SIG-M5 (cell line): ENCODE results near the gene CRYBA2.

Source experiments
- DNase-seq: peaks from one replicate; lab custom pipeline; 2025; lab: John Stamatoyannopoulos, UW

The CRYBA2 gene

GRCh38 chr2:218993345-218994315, at the start of gene CRYBA2:
Gene CRYBA2, minus strand, starts transcription at chr2:218993422. Its CDS starts 246 bp downstream, at chr2:218993176.
- no peak for DNase-seq

- no peak for DNase-seq
Measured at GRCh38 chr2:219042750-219043149, 49.5 kb upstream of the CRYBA2 start.

GRCh38 chr2:219042157-219042556, 48.9 kb upstream of the CRYBA2 start:
- DNase-seq, result no peak

- DNase-seq, result no peak
Measured at GRCh38 chr2:219041252-219041651, 48.0 kb upstream of the CRYBA2 start, which contains the start of gene CFAP65. Gene CFAP65, minus strand, starts transcription at chr2:219041516. Its CDS starts 2,468 bp downstream, at chr2:219039048.

- no peak for DNase-seq
Measured at GRCh38 chr2:219038600-219038999, 45.4 kb upstream of the CRYBA2 start.

- DNase-seq, result no peak
Measured at GRCh38 chr2:219037783-219038499, 44.7 kb upstream of the CRYBA2 start.

GRCh38 chr2:219035942-219036341, 42.7 kb upstream of the CRYBA2 start:
- DNase-seq, result no peak

DNA sequence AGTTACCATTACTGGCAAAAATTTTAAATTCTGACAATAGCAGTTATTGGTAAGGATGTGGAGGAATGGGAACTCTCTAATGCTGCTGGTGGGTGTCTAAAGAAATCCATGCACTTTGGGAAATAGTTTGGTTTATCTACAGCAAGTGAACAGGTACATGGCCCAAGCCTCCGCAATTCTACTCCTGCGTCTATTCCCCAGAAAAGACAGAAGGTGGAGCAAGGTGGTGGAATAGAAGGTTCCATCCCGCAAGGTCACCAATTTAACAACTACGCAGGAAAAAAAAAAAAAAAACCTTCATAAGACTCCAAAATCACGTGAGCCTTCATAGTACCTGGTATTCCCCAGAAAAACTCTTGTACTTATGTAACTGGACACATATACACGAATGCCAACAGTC, 41.6 kb upstream of the CRYBA2 start:
- no peak for DNase-seq

DNA sequence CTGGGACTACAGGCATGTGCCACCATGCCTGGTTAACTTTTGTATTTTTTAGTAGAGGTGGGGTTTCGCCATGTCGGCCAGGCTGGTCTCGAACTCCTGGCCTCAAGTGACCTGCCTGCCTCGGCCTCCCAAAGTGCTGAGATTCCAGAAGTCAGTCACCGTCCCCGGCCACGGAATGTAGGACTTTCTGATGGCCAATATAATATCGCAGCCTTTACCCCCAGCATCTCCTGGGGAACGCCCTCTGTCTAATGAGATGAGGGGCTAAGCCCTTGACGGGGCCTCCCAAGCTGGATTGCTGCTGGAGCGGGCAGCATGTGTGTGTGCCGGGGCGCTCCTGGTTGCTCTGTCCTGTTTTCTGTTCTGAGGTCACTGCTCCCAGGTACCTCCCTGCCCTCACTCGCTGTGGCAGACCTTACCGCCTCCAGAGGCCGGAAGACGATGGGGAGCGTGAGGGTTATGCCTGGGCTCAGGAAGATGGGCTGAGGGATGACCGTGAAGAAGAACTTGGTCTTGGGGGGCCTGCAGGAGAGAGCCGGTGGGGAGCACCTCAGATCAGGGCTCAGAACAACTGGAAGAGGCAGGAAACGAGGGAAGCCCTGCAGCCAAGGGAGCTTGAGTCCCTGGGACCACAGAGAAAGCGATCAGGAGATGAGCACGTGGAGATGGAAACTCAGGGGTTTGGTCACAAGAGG, 39.0 kb upstream of the CRYBA2 start:
- no peak for DNase-seq

- DNase-seq, result no peak
Measured at GRCh38 chr2:219031005-219031738, 38.0 kb upstream of the CRYBA2 start.

- DNase-seq, result no peak
Measured at GRCh38 chr2:219030177-219030940, 37.1 kb upstream of the CRYBA2 start.

DNA sequence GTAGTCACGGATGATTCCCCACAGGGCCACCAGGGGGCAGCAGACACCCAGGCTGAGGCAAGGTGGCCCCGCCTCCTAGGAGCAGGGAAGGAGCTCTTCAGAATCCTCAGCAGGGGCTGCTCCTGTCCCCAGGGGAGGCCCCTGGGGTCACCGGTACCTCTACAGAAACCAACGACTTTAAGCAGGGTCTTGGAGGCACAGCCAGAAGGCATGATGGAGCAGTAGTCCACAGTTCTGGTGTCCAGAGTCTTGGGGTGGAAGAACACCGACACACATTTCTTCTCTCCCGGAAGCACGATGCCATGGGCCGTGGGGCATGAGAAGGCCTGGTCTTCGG, 36.6 kb upstream of the CRYBA2 start:
- DNase-seq, result no peak

DNA sequence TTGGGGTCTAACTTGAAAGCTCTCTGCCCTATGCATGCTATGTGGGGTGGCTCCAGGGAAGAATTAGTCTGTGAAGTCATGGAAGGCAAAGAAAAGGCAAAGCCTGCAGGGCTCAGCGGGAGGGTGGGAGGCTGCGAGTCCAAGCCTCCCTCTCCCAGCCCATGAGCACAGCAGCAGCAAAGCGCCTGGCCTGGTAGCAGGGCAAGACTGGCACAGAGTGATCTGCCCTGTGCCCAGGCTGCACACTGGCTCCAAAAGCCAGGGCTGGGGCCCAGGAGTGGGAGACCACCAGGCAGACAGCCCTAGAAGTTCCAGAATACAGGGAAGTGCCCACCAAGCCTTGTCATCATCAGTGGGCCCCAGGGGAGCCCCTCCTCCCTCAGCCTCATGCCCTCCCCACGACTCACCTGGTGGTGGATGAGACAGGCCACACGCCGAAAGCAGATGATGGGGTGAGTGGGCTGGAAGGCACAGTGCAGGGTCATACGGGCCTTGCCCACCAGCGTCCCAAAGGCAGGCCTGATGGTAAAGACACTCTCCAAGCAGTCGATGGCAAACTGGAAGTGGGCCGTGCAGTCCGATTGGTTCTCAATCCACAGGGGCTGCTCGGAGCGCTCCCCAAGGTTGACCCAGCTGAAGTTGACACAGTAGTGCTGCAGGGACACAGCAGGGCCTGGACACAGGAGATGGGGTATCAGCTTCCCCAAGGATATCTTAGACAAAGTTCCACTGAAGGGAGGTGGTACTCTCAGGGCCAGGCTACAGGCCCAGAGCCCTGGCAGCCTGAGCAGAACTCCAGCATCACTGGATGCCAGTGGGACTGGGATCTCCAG, 36.0 kb upstream of the CRYBA2 start:
- DNase-seq, result no peak

DNA sequence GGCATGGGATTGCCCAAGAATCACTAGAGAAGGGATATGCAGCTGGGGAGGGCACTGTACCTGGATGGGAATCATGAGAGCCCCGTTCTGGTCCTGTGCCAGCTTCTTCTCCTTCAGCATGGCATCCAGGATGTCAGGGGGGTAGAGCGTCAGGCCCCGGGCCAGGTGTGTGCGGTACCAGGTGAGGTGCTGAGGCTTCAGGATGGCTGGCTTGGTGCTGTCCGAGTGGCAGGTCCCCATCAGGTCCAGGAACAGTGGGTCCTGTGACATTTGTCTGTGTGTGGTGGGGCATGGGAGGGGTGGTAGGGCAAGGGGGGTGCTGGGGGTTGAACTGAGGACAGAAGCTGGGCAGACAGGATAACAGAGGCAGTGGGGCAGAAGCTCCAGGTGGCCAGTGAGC, 34.9 kb upstream of the CRYBA2 start:
- DNase-seq, result no peak

DNA sequence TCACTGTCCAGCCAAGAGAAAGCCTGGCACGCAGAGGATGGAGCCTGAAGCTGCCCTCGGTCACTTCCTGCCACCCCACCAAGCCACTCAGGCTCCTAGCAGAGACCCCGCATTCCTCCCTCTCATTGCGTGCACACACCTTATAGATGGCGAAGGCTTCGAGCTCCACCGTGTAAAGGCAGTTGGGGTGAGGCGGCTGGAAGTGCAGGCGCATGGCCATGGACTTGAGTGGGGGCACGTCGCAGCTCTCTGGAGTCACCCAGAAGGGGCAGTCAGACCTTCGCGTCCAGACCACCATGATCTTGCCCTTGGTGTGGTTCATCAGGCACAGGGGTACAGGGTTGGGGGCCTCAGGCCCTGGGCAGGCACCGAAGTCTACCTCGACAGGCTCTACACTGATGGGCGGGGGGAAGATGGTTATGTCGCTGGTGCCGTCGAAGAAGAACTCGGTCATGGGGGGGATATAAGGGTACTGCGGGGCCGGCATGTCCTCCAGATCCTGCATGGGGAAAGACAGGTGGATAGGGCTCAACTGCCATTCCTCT, 34.4 kb upstream of the CRYBA2 start:
- no peak for DNase-seq

DNA sequence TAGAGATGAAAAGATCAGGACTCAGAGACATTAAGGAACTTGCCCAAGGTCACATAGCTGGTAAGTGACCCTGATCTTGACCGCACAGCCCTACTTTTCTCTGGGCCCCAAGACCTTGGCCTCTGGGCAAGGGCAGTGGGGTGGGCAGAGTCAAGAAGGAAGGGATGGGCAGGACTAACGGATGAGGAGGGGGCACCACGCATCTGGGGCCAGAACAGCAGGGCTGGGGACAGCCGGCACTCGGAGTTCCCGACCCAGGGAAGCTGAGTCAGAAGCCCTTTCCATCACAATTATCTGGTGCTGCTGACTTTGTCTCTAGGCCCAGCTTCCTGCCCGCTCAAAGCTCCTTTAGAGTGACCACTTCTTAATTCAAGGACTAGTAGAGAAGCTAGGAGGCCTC, 33.7 kb upstream of the CRYBA2 start:
- no peak for DNase-seq

GRCh38 chr2:219025637-219026585, 32.7 kb upstream of the CRYBA2 start:
- DNase-seq, result no peak

- no peak for DNase-seq
Measured at GRCh38 chr2:219024059-219024458, 30.8 kb upstream of the CRYBA2 start.
